Colonic mucosa (tissue), 4 donors: ENCODE measurements around the gene TSPAN9. TPM values are rescaled to one million over a fixed set of nuclear protein-coding genes. Genes with fewer than 3 reads are reported as not detected.

Experiments used
- DNase-seq: peaks from one replicate; pipeline ENCODE4 v3.0.0-alpha.2; 2020
- H3K27ac ChIP-seq: fragments of 200-600 bp; one replicate; pipeline ENCODE4 v1.8.0; 2021
- H3K27me3 ChIP-seq: fragments of 200-600 bp; one replicate; pipeline ENCODE4 v1.8.0; 2021
- H3K36me3 ChIP-seq: fragments of 200-600 bp; one replicate; pipeline ENCODE4 v1.8.0; 2021
- H3K4me1 ChIP-seq: fragments of 200-600 bp; one replicate; pipeline ENCODE4 v1.8.0; 2021; ENCODE audit warnings: mild to moderate bottlenecking
- H3K4me3 ChIP-seq: fragments of 200-600 bp; one replicate; pipeline ENCODE4 v1.8.0; 2021
- H3K9ac ChIP-seq, 2 donors: one replicate each; pipeline ENCODE4 v1.7.0; 2013; ENCODE audit warnings: control low read depth in 2 of 2, low read depth in 2 of 2, low read length in 2 of 2
- H3K9me3 ChIP-seq: fragments of 200-600 bp; one replicate; pipeline ENCODE4 v1.8.0; 2021
- CTCF ChIP-seq: fragments of 200-600 bp; IDR thresholded peaks from one replicate; pipeline ENCODE4 v1.8.0; 2022; ENCODE audit warnings: antibody characterized with exemption, mild to moderate bottlenecking
- intact Hi-C: fragments of 100-400 bp; cut with DNase I; formaldehyde crosslinking; loops from one replicate; pipeline ENCODE4 v1.14.1; 2022
- total RNA-seq, 2 donors: library from RNA; stranded (reverse); fragmentation: NEBNext Ultra II Directional in 1 of 2; extraction: Animal tissue kit (Norgen Biotek cat#: 25700) in 1 of 2; gene quantifications; one replicate each; pipeline ENCODE4 v1.2.1, GENCODE V29; 2021
- donor health status: healthy.
- donor health status: DM: no; HTN: no; CAD: no.
- donor health status: DM: no; HTN: no; CAD: no.

Gene TSPAN9
- total RNA-seq, 2 donors from 2014 or later = 4.7 to 9.9 TPM

- H3K4me1 ChIP-seq = no peaks in the 10 kb centered on the region
- TF ChIP-seq CTCF = no peak
- intact Hi-C loops = no loop called here
- no peaks in the 10 kb centered on the region for H3K27me3 ChIP-seq
- no peak overlapping the region for H3K27ac ChIP-seq
- no peak overlapping the region for H3K4me3 ChIP-seq
- H3K36me3 ChIP-seq = no peaks in the 10 kb centered on the region
- no peaks in the 10 kb centered on the region for H3K9me3 ChIP-seq
- DNase-seq = no peak
- no peak overlapping the region for H3K9ac ChIP-seq
Measured at GRCh38 chr12:3141339-3142321, 64.5 kb downstream of the TSPAN9 start.

GRCh38 chr12:3142386-3142785 is 65.2 kb downstream of the TSPAN9 start:
- Histone ChIP-seq H3K9ac (no peak overlapping the region), H3K27me3 (no peaks in the 10 kb centered on the region), H3K4me3 (no peak overlapping the region), H3K27ac (no peak overlapping the region), H3K4me1 (no peaks in the 10 kb centered on the region), H3K9me3 (no peaks in the 10 kb centered on the region), H3K36me3 (no peaks in the 10 kb centered on the region)
- intact Hi-C loops = no loop called here
- DNase-seq = no peak
- TF ChIP-seq CTCF = no peak

- no peak for DNase-seq
- Histone ChIP-seq H3K9me3 (no peaks in the 10 kb centered on the region), H3K4me1 (no peaks in the 10 kb centered on the region), H3K9ac (no peak overlapping the region), H3K4me3 (no peak overlapping the region), H3K27me3 (no peaks in the 10 kb centered on the region), H3K36me3 (no peaks in the 10 kb centered on the region), H3K27ac (no peak overlapping the region)
- intact Hi-C loops = no loop called here
- TF ChIP-seq CTCF = no peak
Measured at GRCh38 chr12:3144495-3144894, 67.3 kb downstream of the TSPAN9 start.

- no peaks in the 10 kb centered on the region for H3K9me3 ChIP-seq
- H3K27me3 ChIP-seq = no peaks in the 10 kb centered on the region
- H3K4me1 ChIP-seq = no peaks in the 10 kb centered on the region
- no peak overlapping the region for H3K27ac ChIP-seq
- intact Hi-C loops = no loop called here
- no peaks in the 10 kb centered on the region for H3K36me3 ChIP-seq
- no peak overlapping the region for H3K4me3 ChIP-seq
- no peak overlapping the region for H3K9ac ChIP-seq
- no peak for DNase-seq
- TF ChIP-seq CTCF = no peak
Measured at GRCh38 chr12:3145033-3145432, 67.9 kb downstream of the TSPAN9 start.

- Histone ChIP-seq H3K9ac (no peak overlapping the region), H3K4me1 (no peaks in the 10 kb centered on the region), H3K9me3 (no peaks in the 10 kb centered on the region), H3K27ac (no peak overlapping the region), H3K36me3 (no peaks in the 10 kb centered on the region), H3K27me3 (no peaks in the 10 kb centered on the region), H3K4me3 (no peak overlapping the region)
- intact Hi-C loops = no loop called here
- TF ChIP-seq CTCF = no peak
- no peak for DNase-seq
Measured at GRCh38 chr12:3145546-3146310, 68.5 kb downstream of the TSPAN9 start.
